GM19467 (cell line): ENCODE results near the gene MYH10.
A peak's percentile ranks its signal among the peaks of the same experiment; 100 is the strongest.

Experiments
- ATAC-seq: cut with Tn5 transposase; IDR thresholded peaks from one replicate; pipeline ENCODE4 v1.9.1; 2021; ENCODE audit warnings: mild to moderate bottlenecking, moderate library complexity; ENCODE audit not compliant: unreplicated experiment

The MYH10 gene

DNA sequence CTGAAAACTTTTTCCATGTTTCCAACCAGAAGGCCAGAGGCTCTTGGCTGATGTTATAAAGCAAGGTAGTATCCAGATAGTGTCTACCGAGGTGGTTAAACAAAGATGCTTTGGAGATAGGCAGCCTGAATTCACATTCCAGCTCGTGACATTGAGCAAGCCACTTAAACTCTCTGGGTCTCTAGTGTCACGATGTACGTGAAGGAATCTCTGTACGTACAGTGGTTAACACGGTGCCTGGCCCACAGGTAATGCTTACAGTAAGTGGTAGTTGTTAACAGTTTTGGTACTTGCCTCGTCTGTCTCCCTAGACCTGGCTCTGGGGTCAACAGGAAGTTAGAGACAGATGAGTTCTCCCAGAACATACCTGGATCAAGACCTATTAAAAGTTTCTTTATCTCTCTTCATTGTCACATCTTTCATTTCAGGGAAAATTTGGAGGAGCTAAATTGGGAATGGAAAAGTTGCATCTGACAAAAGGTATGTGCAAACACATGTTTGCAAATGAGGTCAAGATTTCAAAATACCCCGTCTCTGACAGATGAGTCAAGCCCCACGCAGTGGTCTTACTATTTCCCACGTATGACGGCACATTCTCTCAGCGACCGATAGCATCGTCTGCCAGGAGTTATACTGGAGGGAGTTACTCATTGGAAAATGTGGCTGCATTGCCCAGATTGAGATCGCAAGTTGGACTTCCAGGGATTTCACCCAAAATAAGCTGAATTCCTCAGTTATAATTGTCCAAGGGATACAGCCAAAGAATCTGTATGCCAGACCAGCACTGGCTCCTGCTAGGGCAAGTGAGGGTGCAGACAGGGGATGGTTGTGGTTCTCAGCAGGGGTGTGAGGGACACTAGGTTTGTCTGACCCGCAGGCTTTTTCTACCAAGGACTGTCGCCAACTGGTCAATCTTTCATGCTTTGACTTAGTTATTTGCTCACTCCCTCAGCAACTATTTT lies 18.9 kb upstream of the MYH10 start:
- ATAC-seq = no peak

DNA sequence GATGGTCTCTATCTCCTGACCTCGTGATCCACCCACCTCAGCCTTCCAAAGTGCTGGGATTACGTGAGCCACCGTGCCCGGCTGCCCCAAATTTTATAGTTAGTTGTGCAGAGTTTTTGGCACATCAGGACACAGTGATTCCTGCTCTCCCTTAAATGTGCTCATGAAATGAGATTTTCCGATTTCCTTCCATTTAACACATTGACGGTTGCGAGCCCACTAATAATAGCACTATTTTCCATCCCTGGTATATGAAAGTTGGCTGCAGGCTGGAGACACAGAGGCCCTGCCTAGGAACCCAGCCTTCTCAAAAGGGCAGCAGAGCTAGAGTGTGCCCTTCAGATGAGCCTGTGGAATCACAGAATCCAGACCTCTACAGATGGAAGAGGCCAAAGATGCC lies 17.4 kb upstream of the MYH10 start:
- ATAC-seq = no peak

DNA sequence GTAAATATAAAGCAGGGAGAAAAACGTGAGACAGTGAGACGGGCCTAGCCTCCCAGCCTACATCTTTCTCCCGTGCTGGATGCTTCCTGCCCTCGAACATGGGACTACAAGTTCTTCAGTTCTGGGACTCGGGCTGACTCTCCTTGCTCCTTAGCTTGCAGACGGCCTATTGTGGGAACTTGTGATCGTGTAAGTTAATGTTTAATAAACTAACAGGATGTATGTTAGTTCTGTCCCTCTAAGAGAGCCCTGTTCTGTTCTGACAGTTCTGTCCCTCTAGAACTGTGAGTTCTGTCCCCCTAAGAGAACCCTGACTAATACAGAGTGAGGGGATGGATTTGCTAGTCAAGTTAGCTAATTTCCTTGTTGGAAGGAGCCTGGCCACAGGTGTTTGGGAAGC lies 16.7 kb upstream of the MYH10 start:
- no peak for ATAC-seq

DNA sequence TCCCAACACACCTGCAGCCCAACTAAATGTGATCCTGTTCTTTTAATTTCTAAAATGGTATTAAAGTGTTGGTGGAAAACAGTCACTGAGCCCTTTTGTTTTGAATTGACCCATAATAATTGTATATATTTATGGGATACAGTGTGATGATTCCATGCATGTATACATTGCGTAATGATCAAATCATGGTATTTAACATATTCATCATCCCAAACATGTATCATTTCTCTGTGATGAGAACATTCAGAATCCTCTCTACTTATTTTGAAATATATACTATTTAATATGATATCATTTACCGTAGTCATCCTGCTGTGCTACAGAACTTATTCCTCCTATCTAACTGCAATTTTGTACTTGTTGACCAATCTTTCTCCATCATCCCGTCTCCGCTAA lies 14.0 kb upstream of the MYH10 start:
- ATAC-seq = no peak

DNA sequence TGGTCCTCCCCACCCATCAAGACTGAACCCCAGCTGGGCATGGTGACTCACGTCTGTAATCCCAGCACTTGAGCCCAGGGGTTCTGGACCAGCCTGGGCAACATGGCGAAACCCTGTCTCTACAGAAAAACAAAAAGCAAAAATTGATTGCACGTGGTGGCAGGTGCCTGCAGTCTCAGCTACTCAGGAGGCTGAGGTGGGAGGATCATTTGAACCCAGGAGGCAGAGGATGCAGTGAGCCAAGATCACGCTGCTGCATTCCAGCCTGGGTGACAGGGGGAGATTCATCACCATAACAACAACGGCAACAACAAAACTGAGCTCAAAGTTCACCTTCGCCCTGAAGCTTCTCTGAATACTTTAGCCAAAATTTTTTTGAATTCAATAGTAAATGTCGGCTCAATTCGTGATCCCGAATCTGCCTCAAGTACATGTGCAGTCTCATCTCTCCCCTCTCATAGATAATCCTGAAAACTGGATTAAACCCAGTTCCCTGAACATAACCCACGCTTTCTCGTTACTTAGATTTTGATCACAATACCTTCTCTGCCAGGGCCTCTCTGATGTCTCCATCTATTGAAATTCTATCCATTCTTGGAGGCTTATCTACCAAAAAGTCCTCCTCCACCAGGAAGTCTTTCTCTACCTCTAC lies 13.5 kb upstream of the MYH10 start:
- no peak for ATAC-seq

DNA sequence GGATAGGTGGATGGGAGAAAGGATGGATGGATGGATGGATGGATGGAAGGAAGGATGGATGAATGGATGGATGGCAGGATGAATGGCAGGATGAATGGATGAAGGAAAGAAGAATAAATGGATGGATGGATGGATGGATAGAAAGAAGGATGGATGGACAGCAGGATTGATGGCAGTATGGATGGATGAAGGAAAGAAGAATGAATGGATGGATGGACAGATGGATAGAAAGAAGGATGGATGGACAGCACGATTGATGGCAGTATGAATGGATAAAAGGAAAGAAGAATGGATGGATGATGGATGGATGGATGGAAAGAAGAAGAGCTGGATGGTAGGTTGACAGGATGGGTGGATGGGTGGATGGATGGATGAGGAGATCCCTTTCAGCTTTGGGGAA lies 9.2 kb upstream of the MYH10 start:
- ATAC-seq = no peak

DNA sequence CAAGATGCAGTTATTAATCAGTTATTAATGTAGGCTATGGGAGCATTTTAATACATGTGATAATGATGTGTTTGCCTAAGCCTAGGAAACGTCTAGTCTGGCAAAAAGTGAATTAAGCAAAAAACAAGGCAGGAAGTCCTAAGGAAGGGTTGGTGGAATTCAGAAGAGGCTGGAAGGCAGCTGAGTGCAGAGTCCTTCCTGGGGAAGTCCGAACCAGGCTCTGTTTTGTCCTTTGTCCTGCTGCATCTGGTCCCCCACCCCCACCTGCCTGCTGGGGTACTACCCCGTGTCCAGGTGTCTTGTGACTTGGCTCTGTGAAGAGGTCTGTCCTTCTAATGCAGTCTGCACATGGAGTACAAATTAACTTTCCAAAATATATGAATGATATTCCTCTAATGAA lies 1.5 kb upstream of the MYH10 start:
- no peak for ATAC-seq

DNA sequence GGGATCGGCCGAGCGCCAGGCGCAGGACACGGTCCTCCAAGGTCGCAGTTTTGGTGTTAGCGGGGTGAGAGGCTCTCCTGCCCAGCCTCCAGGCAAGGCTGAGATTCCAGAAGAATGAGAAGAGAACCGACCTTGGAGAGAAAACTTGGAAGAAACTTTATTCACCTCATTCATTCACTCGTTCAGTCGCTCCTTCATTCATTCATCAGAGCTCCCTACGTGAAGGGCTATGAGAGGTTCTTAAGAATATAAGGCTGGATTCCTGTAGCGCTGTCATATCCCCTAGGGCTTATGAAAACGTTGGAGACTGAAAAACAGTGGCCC lies 991 bp upstream of the MYH10 start:
- ATAC-seq = no peak

DNA sequence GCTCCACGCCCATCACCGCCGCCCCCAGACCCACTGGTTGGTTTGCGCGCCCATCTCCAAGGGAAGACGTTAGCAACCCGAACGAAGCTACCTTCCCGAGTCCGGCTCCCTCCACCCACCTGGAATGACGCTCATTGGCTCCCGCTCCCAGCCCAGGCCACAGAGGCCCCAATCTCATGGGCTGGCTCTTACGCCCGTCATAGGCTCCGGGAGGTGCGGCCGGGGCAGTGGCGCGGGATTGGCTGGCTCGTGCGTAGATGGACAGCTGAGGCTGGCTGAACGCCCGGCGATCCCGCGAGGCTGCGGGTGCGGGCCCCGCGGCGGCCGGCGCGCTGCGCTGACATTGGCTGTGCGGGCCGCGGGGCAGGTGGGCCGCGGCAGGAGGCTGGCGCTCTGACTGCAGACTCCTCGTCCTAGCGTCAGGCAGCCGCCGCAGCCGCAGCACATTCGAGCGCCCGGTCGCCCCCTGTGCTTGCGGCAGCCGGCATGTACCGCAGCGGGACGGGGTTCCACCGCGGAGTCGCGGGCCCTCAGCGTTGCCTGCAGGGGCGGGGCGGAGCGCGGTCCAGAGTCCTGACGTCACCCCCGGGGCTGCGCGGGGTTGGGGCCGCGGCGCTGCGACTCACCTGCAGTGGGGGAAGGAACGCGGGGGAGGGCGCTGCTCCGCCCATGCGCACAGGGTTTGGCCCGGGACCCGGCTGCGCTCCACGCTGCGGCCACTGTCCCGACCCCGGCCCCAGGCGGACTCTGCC lies 453 bp upstream of the MYH10 start:
- ATAC-seq = peak; percentile 97

DNA sequence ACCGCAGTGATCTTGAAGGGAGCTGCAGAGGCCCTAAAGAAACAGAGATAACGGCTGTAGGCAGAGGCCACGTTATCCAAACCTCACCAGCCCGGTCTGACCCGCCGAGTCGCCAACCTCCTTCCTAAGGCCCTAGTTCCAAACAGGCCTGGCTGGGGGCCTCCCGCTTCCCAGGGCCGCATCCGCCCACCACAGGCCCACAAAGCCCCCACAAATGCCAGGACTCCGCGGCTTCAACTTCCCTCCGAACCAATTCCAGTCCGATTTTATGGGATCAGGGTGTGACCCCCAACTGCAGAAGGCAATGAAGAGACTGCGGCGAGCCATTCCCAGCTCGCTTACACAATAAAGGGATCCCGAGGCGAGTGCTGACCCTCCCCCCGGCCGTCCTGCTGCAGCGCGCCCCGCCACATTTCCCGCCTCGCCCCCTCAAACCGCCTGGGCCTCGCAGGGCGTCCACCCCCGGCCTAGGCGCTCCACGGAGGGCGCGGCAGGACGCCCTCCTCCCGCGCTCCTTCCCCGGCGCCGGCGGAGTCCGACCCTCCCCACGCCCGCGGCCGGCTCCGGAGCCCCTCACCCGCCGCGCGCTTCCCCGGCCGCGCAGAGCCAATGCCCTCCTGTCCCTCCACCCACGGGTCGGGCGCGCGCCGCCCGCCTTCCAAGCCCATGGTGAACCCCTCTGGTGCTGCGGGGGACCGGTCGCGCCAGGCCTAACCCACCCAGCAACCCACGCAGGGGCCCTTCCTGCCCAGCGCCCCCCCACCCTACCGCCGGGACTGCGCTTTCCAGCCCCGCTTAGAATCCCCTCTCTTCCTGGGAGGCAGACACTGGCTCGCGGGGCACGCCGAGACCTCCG lies 926 bp downstream of the MYH10 start:
- ATAC-seq = no peak

DNA sequence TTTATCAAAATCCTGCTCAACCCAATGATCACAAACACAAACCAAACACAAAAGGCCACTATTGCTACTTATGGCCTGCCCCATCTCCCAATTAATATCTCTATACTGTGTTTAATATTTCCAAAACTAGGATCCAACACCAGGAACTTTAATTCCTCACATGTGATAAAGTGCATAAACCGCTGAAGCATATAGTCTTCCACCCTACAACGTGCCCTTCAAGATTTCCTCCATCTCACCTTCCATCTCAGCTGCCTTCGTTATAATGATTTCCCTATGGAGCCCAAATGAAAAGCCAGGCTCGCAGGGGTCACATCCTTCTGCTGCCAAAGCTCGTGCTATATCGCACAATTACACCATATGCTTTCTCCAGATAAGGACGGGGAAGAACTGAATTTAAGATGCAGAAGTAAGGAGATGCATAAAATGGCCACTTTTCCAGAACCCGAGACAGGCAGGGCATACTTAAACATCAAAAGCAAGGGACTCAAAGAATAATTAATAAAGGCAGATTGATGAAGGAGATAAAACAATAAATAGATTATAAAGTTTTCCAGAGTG lies 1.8 kb downstream of the MYH10 start:
- ATAC-seq = no peak

DNA sequence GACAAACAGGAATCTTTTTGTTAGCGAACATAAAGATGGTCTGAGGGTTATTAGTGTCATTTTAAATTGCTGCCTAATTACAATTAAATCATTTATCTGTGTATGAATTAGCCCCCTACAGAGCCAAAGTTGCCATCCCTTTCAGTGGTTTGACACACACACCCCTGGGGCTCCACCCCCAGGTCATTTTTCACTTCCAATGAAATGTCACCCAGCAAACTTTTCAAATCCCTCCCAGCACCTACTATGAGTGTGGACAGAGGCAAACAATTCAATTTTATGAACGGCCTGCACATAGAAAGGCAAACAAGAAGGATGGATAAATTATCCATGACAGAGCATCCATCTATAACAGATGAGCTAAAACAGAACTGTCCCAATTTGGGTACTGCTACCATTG lies 2.4 kb downstream of the MYH10 start:
- ATAC-seq = no peak

DNA sequence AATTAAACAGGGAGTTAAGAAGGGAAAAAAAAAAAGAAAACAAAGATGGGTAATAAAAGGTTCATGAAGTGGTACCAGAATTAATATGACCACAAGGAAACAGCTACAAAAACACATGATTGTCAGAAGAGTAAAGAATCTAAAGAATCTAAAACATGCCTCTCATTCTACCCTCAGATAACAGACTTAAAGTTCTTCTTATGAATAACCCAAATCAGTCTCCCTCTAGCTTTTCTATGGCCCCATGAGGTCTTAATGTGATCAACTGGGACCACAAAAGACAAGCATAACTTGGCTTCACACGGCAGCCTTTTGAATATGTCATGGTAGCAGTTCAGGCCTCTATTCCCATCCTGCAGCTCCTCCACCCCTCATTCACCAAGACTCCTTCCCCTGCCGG lies 6.9 kb downstream of the MYH10 start:
- no peak for ATAC-seq

DNA sequence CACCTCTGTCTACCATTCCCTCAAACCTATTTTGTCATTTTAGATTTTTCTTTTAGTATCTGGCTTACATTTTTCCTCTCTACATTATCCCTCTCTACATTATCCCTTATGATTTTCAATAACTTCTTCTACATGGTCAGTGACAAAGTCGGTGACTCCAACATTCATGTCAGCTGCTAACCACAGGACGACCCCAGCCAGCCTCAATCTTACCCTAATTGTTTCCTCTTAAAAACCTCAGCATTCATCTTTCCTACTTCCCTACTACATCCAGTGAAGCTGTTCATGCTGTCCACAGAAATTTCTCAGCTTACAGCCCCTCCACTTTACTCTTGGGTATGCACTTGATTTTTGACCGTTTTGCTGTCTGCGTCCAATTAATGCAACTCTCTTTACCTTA lies 8.3 kb downstream of the MYH10 start:
- no peak for ATAC-seq

DNA sequence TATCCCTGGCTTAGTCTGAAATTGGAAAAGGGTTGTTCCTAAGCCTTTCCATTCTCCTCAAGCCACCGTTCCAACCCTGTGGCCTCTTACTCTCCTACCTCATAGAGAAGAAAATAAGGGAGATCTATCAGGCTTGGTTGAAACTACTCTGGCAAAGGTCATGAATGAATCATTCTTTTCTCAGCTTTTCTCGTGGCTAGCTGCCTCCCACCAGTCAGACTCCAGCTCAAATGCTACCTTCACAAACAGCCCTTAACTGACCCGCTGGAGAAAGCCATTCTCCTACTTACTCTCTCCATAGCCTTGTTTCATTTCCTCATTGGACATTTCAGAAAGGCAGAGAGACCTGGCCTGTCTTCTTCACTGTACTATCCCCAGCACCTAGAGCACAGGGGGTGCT lies 8.9 kb downstream of the MYH10 start:
- no peak for ATAC-seq

DNA sequence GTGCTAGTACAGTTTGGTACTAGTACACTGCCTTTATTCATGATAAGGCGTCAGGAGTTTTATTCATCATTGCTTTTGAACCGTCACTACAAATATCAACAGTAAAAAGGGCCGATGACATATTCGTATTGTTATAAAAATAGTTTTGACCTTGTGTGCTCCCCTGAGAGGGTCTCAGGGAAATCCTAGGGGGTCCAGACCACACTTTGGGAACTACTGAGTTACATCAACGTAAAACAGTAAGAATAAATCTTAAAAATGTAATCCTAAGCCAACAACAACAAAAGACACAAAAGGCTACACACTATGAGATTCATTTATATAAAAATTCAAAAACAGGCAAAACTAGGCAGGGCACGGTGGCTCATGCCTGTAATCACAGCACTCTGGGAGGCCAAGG lies 11.2 kb downstream of the MYH10 start:
- ATAC-seq = no peak

DNA sequence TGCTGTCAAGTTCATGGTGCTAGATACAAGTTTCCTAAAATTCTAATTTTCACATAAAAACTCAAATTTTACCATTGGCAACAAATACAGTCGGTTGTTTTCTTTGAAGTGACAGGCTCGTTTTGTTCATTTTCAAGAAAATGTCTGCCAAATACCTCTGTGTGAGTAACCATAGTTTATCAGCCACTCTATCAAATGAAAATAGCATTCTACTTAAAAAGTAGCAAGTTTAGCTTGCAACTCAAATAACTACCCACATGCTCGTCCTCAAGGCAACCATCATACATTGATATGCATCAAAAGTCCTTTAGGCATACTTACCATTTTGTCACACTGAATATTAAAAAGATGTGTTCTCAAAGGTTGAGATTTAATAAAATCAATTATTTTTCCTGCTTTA lies 11.7 kb downstream of the MYH10 start:
- ATAC-seq = no peak

DNA sequence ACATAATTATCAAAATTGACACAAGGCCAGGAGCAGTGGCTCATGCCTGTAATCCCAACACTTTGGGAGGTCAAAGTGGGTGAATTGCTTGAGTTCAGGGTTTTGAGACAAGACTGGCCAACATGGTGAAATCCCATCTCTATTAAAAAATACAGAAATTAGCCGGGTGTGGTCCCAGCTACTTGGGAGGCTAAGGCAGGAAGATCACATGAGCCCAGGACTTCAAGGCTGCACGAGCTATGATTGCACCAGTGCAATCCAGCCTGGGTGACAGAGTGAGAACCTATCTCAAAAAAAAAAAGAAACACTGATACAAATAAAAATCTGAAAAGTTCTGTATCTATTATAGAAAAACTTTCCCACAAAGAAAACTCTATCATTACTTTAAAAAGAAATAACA lies 15.5 kb downstream of the MYH10 start:
- ATAC-seq = no peak

DNA sequence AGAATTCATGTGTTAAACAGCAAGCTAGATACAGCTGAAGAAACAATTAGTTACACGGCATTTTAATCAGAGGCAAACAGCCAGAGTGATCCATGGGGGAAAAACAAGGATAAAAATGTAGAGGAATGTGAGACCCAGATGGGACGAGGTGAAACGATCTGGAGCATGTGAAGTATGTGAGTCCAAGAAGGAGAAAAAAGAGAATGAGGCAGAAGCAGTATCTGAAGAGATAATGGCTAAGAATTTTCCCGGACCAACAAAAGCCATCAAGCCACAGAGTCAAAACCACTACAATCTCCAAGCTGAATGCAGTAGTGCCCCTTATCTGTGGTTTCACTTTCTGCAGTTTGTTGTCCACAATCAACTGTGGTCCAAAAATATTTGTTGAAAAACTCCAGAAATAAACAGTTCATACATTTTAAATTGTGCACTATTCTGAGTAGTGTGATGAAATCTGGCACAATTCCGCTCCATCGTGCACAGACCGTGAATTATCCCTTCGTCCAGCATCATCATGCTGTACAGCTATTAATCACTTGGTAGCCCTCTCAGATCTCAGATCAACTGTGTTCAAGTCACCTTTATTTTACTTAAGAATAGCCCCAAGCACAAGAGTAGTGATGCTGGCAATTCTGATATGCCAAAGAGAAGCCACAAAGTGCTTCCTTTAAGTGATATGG lies 18.8 kb downstream of the MYH10 start:
- ATAC-seq = no peak

DNA sequence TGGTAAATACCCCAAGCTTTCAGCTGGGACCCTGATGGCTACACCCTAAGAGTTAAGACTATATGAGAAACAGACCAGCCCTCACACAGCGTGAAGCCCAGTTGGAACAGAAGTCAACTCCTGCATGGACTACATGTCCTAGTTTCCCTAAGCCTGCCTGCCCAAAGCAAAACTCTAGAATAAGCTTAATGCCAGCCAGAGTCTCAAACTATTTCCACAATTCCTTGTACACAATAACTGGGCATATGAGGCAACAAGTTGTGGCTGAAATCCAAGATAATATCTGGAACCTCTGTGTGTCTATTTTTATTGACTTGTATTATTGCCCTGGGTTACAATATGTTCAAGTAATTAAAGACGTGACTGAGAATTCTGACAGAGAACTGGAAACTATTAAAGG lies 19.4 kb downstream of the MYH10 start:
- no peak for ATAC-seq
